Ovary (tissue), 3 donors: ENCODE results near the gene TTLL11.

Experiments used
- CTCF ChIP-seq, 3 donors: fragments of 450-650 bp in 2 of 3; fragments of 200-600 bp in 1 of 3; IDR thresholded peaks; one replicate each; pipeline versions ENCODE4 v1.5.1 to v1.8.0; 2016 to 2022; ENCODE audit warnings: antibody characterized with exemption in 3 of 3, mild to moderate bottlenecking in 1 of 3
- EP300 ChIP-seq: sonication (generic); formaldehyde crosslinking; IDR thresholded peaks from one replicate; pipeline ENCODE4 v1.6.1; 2017; ENCODE audit warnings: antibody characterized with exemption
- POLR2A ChIP-seq: fragments of 450-650 bp; IDR thresholded peaks from one replicate; pipeline ENCODE4 v1.6.1; 2017; ENCODE audit warnings: antibody characterized with exemption, mild to moderate bottlenecking, moderate library complexity
- donor health status: DM: no; HTN: no; CAD: no.

GRCh38 chr9:121885345-121885901, 207.7 kb downstream of the TTLL11 start:
- no peak for TF ChIP-seq EP300
- no peak for TF ChIP-seq CTCF (IDR thresholded peaks at IDR 0.05)
- no peak for TF ChIP-seq POLR2A
